GM23338 (cell line): ENCODE data around the gene VEZT. TPM values are rescaled to one million over a fixed set of nuclear protein-coding genes. Genes with fewer than 3 reads are reported as not detected.
A peak's percentile ranks its signal among the peaks of the same experiment; 100 is the strongest.

Experiments
- ATAC-seq: fragments of 200-7000 bp; cut with Tn5 transposase; 3 replicates; pipeline ENCODE4 v1.9.1; 2020
- DNase-seq: peaks from one replicate; pipeline ENCODE4 v3.0.0-alpha.2; 2015; ENCODE audit warnings: low spot score
- H2AFZ ChIP-seq: fragments of 200-600 bp; sonication (generic); 2 replicates; pipeline ENCODE4 v1.8.0; 2016; ENCODE audit warnings: antibody characterized with exemption, mild to moderate bottlenecking, moderate library complexity
- H3F3A ChIP-seq: fragments of 200-600 bp; sonication (generic); replicated peaks from 2 replicates; pipeline ENCODE4 v1.8.0; 2017; ENCODE audit warnings: antibody characterized with exemption, mixed run types, low read depth
- H3K27ac ChIP-seq: fragments of 200-600 bp; sonication (generic); 2 replicates; pipeline ENCODE4 v1.6.1; 2016; ENCODE audit warnings: low read depth
- H3K27me3 ChIP-seq: fragments of 200-600 bp; sonication (generic); 2 replicates; pipeline ENCODE4 v1.8.0; 2016; ENCODE audit warnings: mild to moderate bottlenecking, mixed run types, moderate library complexity; ENCODE audit not compliant: insufficient read depth
- H3K36me3 ChIP-seq: fragments of 200-600 bp; sonication (generic); 2 replicates; pipeline ENCODE4 v1.8.0; 2016; ENCODE audit warnings: mild to moderate bottlenecking; ENCODE audit not compliant: insufficient read depth
- H3K4me1 ChIP-seq: fragments of 200-600 bp; sonication (generic); 2 replicates; pipeline ENCODE4 v1.8.0; 2016; ENCODE audit warnings: mild to moderate bottlenecking, moderate library complexity; ENCODE audit not compliant: insufficient read depth
- H3K4me2 ChIP-seq: fragments of 200-600 bp; sonication (generic); 2 replicates; pipeline ENCODE4 v1.7.1; 2017; ENCODE audit warnings: mixed run types
- H3K4me3 ChIP-seq: fragments of 200-600 bp; sonication (generic); 2 replicates; pipeline ENCODE4 v1.6.1; 2016; ENCODE audit warnings: mixed run types
- H3K79me2 ChIP-seq: fragments of 200-600 bp; sonication (generic); replicated peaks from 2 replicates; pipeline ENCODE4 v1.8.0; 2017; ENCODE audit warnings: mild to moderate bottlenecking; ENCODE audit not compliant: insufficient read depth
- H3K9me2 ChIP-seq: fragments of 200-600 bp; sonication (generic); 2 replicates; pipeline ENCODE4 v1.8.0; 2017; ENCODE audit not compliant: insufficient read depth
- H4K20me1 ChIP-seq: fragments of 200-600 bp; sonication (generic); replicated peaks from 2 replicates; pipeline ENCODE4 v1.8.0; 2017; ENCODE audit warnings: mild to moderate bottlenecking; ENCODE audit not compliant: insufficient read depth
- H3K27ac Mint-ChIP-seq: 2 replicates; pipeline ENCODE4 v1.8.0; 2020; ENCODE audit warnings: inconsistent platforms, mild to moderate bottlenecking, moderate library complexity, mixed read lengths
- H3K27me3 Mint-ChIP-seq: 3 replicates; pipeline ENCODE4 v1.8.0; 2022; ENCODE audit warnings: low read depth, mild to moderate bottlenecking, moderate library complexity, mixed read lengths, inconsistent platforms; ENCODE audit not compliant: insufficient read depth, poor library complexity
- H3K36me3 Mint-ChIP-seq: 3 replicates; pipeline ENCODE4 v1.8.0; 2021; ENCODE audit warnings: low read depth, mild to moderate bottlenecking, inconsistent platforms, moderate library complexity, mixed read lengths
- H3K4me1 Mint-ChIP-seq: 3 replicates; pipeline ENCODE4 v1.8.0; 2020; ENCODE audit warnings: mild to moderate bottlenecking, inconsistent platforms, mixed read lengths
- H3K4me3 Mint-ChIP-seq: 3 replicates; pipeline ENCODE4 v1.8.0; 2021; ENCODE audit warnings: moderate library complexity, mild to moderate bottlenecking, inconsistent platforms, mixed read lengths
- H3K9me3 Mint-ChIP-seq: 3 replicates; pipeline ENCODE4 v1.8.0; 2020; ENCODE audit warnings: moderate library complexity, mild to moderate bottlenecking, inconsistent platforms, mixed read lengths
- CREB1 ChIP-seq: fragments of 250-450 bp; sonication (Bioruptor Pico); IDR thresholded peaks from 2 replicates; pipeline ENCODE4 v1.5.0; 2020; ENCODE audit warnings: low read depth, mild to moderate bottlenecking, moderate library complexity
- EZH2 ChIP-seq: fragments of 200-600 bp; sonication (generic); IDR thresholded peaks from one replicate; pipeline ENCODE4 v1.8.0; 2017; ENCODE audit warnings: antibody characterized with exemption, mild to moderate bottlenecking, low read depth; ENCODE audit not compliant: unreplicated experiment
- JUNB ChIP-seq: IDR thresholded peaks from one replicate; pipeline ENCODE4 v1.6.1; 2016; ENCODE audit warnings: antibody characterized with exemption; ENCODE audit not compliant: unreplicated experiment
- NANOG ChIP-seq: IDR thresholded peaks from 2 replicates; pipeline ENCODE4 v1.6.1; 2016; ENCODE audit warnings: antibody characterized with exemption, borderline replicate concordance
- STAT1 ChIP-seq: IDR thresholded peaks from one replicate; pipeline ENCODE4 v1.6.1; 2016; ENCODE audit warnings: antibody characterized with exemption; ENCODE audit not compliant: unreplicated experiment
- ZNF331 ChIP-seq: fragments of 250-450 bp; sonication (Bioruptor Pico); IDR thresholded peaks from 2 replicates; pipeline ENCODE4 v1.5.0; 2020; ENCODE audit warnings: low read depth, mild to moderate bottlenecking, moderate library complexity
- polyA plus RNA-seq: library from polyadenylated mRNA; unstranded; fragments of >200 nt; fragmentation: Nextera tagmentation; extraction: Ambion mirVana; gene quantifications from 2 replicates; pipeline ENCODE4 v1.2.1, GENCODE V29; 2016
- total RNA-seq: library from RNA; depleted of rRNA; stranded (reverse); fragments of >200 nt; shearing (Covaris generic); gene quantifications from 2 replicates; pipeline ENCODE4 v1.2.3, GENCODE V29; 2014
- TF ChIP-seq, protein P1 (sequence below): fragments of 250-450 bp; sonication (Bioruptor Pico); IDR thresholded peaks from 2 replicates; pipeline ENCODE4 v1.5.0; 2020; ENCODE audit warnings: mild to moderate bottlenecking, moderate library complexity
- TF ChIP-seq, protein P2 (sequence below): IDR thresholded peaks from one replicate; pipeline ENCODE4 v1.6.1; 2018; ENCODE audit warnings: antibody characterized with exemption; ENCODE audit not compliant: unreplicated experiment
- TF ChIP-seq, protein P3 (sequence below), 2 experiments: fragments of 200-600 bp in 1 of 2; sonication (generic) in 1 of 2; conservative IDR thresholded peaks; 2 replicates each; pipeline versions ENCODE4 v1.5.1 to v1.6.1; 2016 to 2017; ENCODE audit warnings: antibody characterized with exemption in 2 of 2, low read depth in 2 of 2, mild to moderate bottlenecking in 2 of 2, moderate library complexity in 1 of 2
- TF ChIP-seq, protein P4 (sequence below): IDR thresholded peaks from 2 replicates; pipeline ENCODE4 v1.6.1; 2016; ENCODE audit warnings: antibody characterized with exemption

The VEZT gene
- total and polyA plus RNA-seq, 2 experiments from 2014 or later: 34.2 to 51.5 TPM

DNA sequence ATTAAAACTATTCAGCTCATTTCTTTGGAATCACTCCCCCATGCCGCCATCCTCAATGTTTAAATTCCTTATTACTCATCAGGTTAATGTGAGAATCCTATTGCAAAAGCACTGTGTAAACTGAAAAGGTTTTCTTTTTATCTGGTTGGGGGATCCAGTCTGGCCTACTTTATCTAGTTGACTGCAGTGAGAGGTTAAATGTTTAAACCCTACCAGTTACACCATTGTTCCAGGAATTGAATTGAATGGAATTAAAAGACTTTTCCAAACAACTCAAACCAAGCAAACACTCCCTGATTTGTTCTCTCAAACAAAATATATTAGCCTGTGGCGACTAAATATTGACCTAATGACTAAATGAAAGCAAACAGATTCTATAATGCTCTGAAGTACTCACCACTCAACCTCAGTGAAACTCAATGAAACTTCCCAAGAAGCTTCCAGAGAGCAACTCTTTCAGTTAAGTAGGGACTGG, 100.5 kb downstream of the VEZT start (continued):
- TF ChIP-seq, protein P1, sequence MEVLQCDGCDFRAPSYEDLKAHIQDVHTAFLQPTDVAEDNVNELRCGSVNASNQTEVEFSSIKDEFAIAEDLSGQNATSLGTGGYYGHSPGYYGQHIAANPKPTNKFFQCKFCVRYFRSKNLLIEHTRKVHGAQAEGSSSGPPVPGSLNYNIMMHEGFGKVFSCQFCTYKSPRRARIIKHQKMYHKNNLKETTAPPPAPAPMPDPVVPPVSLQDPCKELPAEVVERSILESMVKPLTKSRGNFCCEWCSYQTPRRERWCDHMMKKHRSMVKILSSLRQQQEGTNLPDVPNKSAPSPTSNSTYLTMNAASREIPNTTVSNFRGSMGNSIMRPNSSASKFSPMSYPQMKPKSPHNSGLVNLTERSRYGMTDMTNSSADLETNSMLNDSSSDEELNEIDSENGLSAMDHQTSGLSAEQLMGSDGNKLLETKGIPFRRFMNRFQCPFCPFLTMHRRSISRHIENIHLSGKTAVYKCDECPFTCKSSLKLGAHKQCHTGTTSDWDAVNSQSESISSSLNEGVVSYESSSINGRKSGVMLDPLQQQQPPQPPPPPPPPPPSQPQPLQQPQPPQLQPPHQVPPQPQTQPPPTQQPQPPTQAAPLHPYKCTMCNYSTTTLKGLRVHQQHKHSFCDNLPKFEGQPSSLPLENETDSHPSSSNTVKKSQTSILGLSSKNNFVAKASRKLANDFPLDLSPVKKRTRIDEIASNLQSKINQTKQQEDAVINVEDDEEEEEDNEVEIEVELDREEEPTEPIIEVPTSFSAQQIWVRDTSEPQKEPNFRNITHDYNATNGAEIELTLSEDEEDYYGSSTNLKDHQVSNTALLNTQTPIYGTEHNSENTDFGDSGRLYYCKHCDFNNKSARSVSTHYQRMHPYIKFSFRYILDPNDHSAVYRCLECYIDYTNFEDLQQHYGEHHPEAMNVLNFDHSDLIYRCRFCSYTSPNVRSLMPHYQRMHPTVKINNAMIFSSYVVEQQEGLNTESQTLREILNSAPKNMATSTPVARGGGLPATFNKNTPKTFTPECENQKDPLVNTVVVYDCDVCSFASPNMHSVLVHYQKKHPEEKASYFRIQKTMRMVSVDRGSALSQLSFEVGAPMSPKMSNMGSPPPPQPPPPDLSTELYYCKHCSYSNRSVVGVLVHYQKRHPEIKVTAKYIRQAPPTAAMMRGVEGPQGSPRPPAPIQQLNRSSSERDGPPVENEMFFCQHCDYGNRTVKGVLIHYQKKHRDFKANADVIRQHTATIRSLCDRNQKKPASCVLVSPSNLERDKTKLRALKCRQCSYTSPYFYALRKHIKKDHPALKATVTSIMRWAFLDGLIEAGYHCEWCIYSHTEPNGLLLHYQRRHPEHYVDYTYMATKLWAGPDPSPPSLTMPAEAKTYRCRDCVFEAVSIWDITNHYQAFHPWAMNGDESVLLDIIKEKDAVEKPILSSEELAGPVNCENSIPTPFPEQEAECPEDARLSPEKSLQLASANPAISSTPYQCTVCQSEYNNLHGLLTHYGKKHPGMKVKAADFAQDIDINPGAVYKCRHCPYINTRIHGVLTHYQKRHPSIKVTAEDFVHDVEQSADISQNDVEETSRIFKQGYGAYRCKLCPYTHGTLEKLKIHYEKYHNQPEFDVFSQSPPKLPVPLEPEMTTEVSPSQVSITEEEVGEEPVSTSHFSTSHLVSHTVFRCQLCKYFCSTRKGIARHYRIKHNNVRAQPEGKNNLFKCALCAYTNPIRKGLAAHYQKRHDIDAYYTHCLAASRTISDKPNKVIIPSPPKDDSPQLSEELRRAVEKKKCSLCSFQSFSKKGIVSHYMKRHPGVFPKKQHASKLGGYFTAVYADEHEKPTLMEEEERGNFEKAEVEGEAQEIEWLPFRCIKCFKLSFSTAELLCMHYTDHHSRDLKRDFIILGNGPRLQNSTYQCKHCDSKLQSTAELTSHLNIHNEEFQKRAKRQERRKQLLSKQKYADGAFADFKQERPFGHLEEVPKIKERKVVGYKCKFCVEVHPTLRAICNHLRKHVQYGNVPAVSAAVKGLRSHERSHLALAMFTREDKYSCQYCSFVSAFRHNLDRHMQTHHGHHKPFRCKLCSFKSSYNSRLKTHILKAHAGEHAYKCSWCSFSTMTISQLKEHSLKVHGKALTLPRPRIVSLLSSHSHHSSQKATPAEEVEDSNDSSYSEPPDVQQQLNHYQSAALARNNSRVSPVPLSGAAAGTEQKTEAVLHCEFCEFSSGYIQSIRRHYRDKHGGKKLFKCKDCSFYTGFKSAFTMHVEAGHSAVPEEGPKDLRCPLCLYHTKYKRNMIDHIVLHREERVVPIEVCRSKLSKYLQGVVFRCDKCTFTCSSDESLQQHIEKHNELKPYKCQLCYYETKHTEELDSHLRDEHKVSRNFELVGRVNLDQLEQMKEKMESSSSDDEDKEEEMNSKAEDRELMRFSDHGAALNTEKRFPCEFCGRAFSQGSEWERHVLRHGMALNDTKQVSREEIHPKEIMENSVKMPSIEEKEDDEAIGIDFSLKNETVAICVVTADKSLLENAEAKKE: no peak
- TF ChIP-seq CREB1 (CRISPR knock-in tag): no peak
- TF ChIP-seq STAT1: no peak

DNA sequence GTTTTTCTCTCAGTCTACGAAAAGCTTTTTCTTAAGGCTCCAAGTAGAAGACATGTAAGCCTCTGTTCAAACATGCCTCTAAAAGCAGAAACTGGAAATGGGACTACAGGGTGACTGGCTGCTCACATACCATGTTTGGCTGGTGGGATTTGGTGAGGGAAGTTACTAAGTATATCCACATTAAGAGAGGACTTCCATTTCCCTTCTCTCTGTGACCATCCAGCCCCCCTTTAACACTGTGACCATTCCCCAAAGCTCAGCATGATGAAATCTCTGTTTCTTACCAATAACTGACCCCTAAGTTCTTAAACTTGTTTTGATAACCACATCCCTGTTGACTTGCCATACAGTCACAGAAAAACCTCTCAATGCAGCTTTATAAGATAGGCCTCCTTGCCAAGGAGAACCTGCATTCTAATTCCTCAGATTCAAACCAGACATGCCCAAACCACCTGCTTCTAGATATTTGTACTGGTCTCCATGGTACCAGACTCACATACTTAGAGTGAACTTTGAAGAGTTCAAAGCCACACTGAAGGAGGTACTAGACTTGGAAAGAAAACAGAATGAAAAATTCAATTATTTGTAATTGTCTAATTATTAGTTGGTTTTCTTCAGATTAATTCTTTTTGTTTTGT, 102.2 kb downstream of the VEZT start:
- Histone ChIP-seq H3F3A (no peaks in the 10 kb centered on the region), H4K20me1 (no peaks in the 10 kb centered on the region), H3K79me2 (no peaks in the 10 kb centered on the region), H3K4me2 (no peak overlapping the region), H2AFZ (peak overlapping the region; percentile 59; the same call in 1 of the 2 replicates), H3K36me3 (no peaks in the 10 kb centered on the region), H3K4me3 (no peak overlapping the region), H3K27ac (no peak overlapping the region), H3K9me2 (no peaks in the 10 kb centered on the region), H3K27me3 (no peaks in the 10 kb centered on the region), H3K4me1 (no peaks in the 10 kb centered on the region)
- no peak for ATAC-seq
- DNase-seq: no peak
- Mint-ChIP-seq H3K4me1 (no peaks in the 10 kb centered on the region), H3K27me3 (no peaks in the 10 kb centered on the region), H3K9me3 (no peaks in the 10 kb centered on the region), H3K36me3 (no peaks in the 10 kb centered on the region), H3K4me3 (no peak overlapping the region), H3K27ac (no peak overlapping the region)
- TF ChIP-seq JUNB (no peak), ZNF331 (CRISPR knock-in tag) (no peak), NANOG (no peak), STAT1 (no peak), CREB1 (CRISPR knock-in tag) (no peak), EZH2 (no peak)
- TF ChIP-seq, protein P2, sequence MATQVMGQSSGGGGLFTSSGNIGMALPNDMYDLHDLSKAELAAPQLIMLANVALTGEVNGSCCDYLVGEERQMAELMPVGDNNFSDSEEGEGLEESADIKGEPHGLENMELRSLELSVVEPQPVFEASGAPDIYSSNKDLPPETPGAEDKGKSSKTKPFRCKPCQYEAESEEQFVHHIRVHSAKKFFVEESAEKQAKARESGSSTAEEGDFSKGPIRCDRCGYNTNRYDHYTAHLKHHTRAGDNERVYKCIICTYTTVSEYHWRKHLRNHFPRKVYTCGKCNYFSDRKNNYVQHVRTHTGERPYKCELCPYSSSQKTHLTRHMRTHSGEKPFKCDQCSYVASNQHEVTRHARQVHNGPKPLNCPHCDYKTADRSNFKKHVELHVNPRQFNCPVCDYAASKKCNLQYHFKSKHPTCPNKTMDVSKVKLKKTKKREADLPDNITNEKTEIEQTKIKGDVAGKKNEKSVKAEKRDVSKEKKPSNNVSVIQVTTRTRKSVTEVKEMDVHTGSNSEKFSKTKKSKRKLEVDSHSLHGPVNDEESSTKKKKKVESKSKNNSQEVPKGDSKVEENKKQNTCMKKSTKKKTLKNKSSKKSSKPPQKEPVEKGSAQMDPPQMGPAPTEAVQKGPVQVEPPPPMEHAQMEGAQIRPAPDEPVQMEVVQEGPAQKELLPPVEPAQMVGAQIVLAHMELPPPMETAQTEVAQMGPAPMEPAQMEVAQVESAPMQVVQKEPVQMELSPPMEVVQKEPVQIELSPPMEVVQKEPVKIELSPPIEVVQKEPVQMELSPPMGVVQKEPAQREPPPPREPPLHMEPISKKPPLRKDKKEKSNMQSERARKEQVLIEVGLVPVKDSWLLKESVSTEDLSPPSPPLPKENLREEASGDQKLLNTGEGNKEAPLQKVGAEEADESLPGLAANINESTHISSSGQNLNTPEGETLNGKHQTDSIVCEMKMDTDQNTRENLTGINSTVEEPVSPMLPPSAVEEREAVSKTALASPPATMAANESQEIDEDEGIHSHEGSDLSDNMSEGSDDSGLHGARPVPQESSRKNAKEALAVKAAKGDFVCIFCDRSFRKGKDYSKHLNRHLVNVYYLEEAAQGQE: no peak
- TF ChIP-seq, protein P3, sequence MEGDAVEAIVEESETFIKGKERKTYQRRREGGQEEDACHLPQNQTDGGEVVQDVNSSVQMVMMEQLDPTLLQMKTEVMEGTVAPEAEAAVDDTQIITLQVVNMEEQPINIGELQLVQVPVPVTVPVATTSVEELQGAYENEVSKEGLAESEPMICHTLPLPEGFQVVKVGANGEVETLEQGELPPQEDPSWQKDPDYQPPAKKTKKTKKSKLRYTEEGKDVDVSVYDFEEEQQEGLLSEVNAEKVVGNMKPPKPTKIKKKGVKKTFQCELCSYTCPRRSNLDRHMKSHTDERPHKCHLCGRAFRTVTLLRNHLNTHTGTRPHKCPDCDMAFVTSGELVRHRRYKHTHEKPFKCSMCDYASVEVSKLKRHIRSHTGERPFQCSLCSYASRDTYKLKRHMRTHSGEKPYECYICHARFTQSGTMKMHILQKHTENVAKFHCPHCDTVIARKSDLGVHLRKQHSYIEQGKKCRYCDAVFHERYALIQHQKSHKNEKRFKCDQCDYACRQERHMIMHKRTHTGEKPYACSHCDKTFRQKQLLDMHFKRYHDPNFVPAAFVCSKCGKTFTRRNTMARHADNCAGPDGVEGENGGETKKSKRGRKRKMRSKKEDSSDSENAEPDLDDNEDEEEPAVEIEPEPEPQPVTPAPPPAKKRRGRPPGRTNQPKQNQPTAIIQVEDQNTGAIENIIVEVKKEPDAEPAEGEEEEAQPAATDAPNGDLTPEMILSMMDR (conservative IDR thresholded peaks at IDR 0.05; ENCODE audit: low read depth in 2 of 2): no peak
- TF ChIP-seq, protein P4, sequence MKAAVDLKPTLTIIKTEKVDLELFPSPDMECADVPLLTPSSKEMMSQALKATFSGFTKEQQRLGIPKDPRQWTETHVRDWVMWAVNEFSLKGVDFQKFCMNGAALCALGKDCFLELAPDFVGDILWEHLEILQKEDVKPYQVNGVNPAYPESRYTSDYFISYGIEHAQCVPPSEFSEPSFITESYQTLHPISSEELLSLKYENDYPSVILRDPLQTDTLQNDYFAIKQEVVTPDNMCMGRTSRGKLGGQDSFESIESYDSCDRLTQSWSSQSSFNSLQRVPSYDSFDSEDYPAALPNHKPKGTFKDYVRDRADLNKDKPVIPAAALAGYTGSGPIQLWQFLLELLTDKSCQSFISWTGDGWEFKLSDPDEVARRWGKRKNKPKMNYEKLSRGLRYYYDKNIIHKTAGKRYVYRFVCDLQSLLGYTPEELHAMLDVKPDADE: no peak
